ENCODE data around the gene CDC42EP5.

Gene CDC42EP5

DNA sequence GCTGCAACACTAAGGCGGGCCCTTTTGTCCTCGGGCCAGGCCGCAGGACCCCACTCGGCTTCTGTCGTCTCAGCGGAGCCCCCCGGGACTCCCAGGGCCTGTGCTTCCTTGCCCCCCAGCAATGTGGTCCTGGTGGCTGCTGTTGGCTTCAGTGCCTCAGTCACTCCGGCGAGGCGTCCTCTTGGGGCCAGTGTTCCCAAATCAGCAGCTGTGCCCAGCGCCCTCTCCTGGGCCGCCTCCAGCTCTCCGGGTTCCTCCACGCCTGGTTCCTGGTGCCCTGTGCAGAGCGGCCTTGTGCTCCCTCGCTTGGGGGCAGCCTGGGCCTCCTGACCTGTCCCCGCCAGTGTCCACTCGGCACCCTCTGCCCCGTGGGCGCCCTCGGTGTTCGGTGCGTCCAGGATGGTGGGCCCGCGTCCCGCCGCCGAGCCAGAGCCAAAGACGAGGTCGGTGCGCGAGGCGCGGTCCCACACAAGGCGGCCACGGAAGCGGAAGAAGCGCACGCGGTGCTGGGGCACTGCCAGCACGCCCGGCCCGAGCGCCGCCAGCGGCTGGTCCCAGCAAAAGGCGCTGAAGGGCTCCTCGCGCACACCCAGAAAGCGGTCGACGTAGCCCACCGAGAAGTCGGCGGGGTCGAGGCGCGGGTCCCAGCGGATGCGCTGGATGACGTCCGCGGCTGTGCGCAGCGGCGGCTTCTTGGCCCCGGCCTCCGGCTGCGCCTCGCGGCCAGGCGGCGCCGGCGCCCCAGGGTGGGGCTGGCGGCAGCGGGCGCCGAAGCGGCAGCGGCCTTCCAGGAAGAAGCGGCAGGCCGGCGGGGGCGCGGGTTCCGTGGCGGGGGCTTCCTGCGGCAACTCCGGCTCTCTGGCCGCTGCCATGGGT lies 10.2 kb downstream of the CDC42EP5 start:
- DNase-seq (ENCODE audit: low read depth in 2 of 2), result peak in 1 of 2 donors; percentile 31

DNA sequence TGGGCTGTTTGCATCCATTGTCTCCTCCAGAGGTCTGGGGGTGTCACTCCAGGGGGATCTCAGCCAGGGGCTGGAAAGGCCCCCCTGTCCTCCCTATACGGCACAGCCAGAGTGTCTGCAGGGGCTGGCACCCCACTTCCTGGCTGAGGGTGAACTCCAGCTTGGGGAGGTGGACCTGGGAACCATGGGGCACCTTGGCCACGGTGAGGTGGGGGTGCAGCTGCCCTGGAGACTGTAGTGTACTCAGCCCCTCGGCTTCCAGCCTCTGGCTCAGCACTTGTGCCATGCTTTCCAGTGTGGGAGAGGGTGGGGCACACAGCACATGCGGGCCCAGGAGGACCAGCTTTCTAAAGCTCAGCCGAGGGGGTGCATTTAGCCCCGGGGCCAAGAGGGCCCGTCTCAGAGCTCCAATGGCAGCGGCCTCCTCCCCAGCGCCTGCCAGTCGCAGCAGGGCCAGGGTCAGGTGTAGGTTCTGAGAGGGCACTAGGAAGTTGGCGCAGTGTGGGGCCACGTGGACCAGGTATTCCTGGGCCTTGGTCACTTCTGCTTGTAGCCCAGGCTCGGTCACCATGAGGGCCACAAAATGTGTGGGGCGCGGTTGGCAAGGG lies 10.9 kb downstream of the CDC42EP5 start:
- no peak for DNase-seq (ENCODE audit: low read depth in 2 of 2)

GRCh38 chr19:54461613-54462012 lies 11.5 kb downstream of the CDC42EP5 start:
- DNase-seq (ENCODE audit: low read depth in 2 of 2), result no peak

DNA sequence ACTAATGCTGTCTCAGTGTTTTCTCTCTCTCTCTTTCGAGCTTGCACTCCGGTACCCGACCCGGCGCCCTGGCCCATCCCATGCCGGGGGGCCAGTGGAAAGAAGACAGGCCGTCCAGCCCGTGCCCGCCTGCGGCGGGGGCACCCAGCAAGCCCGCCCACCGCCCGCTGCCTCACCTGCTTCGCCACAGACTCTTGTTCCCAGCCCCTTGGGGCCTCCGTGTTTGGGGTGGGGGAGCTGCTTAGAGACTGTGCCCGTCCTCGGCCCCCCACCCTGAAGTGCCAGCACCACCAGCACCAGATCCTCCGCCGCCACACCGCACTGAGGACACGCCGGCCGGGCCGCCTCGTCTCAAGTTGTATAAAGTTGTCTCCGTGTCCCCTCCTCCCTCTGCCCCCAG lies 11.9 kb downstream of the CDC42EP5 start:
- no peak for DNase-seq (ENCODE audit: low read depth in 2 of 2)

- DNase-seq (ENCODE audit: low read depth in 2 of 2), result no peak
These were observed 12.7 kb downstream of the CDC42EP5 start for GRCh38 chr19:54460230-54461005.

- DNase-seq (ENCODE audit: low read depth in 2 of 2), result no peak
These were observed 13.5 kb downstream of the CDC42EP5 start for GRCh38 chr19:54459282-54460229.

DNA sequence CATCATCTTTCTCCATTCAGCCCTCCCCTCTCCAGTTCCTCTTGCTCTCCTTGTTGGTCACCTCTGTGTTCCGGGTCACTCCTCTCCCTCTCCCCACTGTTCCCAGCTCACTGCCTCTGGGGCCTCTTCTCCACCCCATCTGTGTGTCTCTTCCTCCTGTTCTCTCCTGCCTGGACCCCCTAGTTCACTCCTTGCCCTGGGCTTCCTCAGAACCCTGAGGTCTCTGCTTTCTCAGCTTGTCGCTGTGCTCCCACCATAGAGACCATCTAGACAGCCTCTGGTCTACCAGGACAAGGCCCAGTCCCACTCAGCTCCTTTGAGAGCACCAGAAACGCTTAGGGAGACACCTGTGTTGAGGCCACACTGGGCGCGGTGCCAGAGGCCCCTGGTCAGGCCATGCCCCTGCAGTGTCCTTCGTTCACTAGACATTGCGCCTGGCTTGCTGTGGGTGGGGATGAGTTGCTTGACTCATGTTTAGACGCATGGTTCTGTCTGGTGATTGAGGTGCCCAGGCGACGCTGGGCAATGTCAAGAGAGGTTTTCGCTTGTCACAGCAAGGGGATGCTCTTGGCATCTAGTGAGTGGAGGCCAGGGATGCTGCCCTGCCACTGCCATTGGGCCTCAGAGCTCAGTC lies 14.3 kb downstream of the CDC42EP5 start:
- no peak for DNase-seq (ENCODE audit: low read depth in 2 of 2)

- no peak for DNase-seq (ENCODE audit: low read depth in 2 of 2)
These were observed 15.1 kb downstream of the CDC42EP5 start for GRCh38 chr19:54457773-54458647.

GRCh38 chr19:54456423-54457373 lies 16.4 kb downstream of the CDC42EP5 start:
- no peak for DNase-seq (ENCODE audit: low read depth in 2 of 2)

DNA sequence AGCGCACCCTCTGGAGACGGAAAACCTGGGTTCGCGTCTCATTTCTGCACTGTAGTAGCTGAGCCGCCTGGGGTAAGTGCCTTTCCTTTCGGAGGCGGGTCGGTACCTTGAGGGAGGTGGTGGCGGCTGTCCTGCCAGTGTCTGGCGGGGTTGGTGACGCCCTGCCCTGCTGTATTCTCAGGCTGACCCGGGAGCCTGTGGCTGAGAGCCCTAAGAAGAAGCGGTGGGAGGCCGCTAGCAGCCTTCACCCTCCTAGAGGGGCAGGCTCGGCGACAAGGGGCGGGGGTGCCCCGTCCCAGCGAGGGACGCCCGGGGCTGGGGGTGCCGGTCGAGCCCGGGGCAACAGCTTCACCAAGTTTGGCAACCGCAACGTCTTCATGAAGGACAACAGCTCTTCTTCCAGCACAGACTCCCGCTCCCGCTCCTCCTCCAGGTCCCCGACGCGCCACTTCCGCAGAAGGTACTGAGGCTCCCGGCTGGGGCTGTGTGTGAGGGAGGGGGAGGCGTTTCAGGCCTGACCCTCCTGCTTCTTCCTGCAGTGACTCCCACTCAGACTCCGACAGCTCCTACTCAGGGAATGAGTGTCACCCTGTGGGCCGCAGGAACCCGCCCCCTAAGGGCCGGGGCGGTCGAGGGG lies 17.2 kb downstream of the CDC42EP5 start:
- DNase-seq (ENCODE audit: low read depth in 2 of 2), result no peak

DNA sequence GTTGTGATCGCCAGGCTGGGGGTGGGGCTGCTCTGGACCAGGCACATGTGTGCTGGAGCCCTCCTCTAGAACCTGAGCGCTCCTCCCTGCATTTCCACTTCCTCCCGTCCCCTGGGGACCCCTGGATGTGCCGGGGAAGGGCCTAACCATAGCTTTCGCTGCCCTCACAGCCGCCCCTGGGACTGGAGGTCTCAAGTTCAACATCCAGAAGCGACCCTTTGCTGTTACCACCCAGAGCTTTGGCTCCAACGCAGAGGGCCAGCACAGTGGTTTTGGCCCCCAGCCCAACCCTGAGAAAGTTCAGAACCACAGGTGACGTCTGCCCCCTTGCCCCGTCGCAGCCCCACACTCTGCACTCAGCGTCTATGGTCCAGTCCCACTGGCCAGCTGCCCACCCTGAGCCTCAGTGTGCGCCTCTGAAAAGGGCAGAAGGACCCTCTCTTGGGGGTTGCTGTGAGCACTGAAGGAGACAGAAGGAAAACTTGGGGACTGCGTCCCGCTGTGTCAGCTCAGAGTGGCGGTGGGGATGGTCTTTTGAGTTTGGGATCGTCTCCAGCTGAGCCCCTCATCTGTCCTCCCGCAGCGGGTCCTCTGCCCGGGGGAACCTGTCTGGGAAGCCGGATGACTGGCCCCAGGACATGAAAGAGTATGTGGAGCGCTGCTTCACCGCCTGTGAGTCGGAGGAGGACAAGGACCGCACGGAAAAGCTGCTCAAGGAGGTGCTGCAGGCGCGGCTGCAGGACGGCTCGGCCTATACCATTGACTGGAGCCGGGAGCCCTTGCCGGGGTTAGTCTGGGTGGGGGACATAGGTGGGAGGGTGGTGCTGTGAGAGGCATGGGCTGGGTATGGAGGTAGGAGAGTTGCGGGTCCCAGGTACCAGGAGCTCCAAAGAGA lies 18.1 kb downstream of the CDC42EP5 start:
- DNase-seq (ENCODE audit: low read depth in 2 of 2), result no peak

DNA sequence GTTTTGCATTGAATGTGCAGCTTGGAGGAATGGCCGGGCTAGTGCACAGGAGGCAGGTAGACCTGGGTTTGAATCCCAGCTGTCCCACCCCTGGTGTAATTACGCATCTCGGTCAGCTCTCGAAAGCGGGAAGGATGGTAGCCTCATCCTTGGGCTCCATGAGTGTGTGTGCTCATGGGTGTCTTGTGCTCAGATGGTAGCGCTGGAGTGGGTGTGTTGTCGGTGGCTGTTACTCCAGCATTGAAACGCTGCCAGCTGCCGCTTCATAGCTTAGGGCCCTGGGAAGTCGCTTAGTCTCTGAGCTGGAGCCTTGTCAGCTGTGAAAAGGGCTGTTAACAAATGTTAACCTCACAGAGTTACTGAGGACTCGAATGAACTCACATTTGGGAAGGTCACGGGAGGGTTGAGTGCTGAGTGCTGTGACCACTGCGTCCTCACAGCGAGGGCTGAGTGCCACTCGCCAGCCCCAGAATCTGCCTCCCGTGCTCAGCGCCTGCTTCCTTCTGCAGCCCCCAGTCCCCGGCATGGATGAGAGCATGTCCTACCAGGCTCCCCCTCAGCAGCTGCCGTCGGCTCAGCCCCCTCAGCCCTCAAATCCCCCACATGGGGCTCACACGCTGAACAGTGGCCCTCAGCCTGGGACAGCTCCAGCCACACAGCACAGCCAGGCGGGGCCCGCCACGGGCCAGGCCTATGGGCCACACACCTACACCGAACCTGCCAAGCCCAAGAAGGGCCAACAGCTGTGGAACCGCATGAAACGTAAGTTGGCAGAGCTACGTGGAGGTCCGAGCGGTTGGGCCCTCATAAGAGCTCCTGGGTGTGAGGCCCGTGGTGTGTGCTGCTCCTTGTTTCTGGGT lies 18.9 kb downstream of the CDC42EP5 start:
- DNase-seq (ENCODE audit: low read depth in 2 of 2), result no peak

DNA sequence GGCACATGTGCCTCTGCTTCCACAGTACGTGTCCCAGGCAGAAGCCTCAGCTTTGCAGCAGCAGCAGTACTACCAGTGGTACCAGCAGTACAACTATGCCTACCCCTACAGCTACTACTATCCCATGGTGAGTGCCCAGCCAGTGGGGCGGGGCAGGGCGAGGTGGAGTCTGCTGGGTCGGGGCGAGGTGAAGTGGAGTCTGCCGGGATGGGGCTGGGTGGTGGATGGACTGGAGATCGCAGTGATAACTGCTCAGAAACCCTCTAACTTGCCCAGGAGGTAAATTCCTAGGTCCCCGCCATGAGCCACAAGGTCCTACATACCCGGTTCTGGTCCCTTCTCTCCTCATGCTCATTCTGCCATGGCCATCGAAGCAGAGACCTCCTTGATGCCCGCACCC lies 20.5 kb downstream of the CDC42EP5 start:
- no peak for DNase-seq (ENCODE audit: low read depth in 2 of 2)

DNA sequence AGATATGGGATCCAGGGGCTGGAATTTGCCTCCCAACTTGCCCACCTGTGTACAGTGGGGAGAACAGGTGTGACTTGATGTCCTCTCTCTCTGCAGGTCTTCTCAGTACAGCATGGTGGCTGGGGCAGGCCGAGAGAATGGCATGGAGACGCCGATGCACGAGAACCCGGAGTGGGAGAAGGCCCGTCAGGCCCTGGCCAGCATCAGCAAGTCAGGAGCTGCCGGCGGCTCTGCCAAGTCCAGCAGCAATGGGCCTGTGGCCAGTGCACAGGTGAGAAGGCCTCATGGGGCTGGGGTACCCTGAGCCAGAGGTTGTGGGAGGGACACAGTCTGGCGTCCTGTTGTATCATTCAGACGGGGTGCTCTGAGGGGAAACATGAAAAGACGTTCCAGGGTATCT lies 21.1 kb downstream of the CDC42EP5 start:
- DNase-seq (ENCODE audit: low read depth in 2 of 2), result no peak

DNA sequence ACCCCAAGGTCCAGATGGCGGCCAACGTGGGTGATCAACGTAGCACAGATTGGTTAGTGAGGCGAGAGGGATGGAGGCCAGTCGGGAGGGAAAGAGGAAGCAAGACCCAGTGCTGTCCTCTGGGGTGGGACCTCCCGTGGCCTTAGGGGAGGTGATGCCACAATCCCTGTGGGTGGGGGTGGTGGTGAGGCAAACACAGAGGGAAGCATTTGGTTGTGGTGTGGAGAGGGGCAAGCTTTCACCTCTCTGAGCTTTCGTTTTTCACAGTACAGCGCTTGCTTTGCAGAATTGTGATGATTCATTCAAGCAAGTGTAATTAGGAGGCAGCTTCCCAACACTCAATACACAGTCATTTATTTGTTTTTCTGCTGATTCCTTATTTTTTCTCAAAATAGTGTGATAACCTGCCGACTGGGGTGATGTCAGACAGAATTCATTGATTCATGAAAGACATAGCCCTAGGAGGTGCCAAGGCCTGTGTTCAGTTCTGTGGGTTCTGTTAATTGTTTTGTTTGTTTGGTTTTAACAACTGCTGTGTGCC lies 21.7 kb downstream of the CDC42EP5 start:
- DNase-seq (ENCODE audit: low read depth in 2 of 2), result no peak

GRCh38 chr19:54449701-54450069 lies 23.4 kb downstream of the CDC42EP5 start:
- DNase-seq (ENCODE audit: low read depth in 2 of 2), result no peak

Measured in stimulated activated CD4-positive, alpha-beta T cell treated with anti-CD3 and anti-CD28 coated beads, Interleukin-1b, Interleukin-23, amount 100 ng/mL, for 1 hour (primary cell).